Ramos (cell line): Measurements from ENCODE around the gene PCNX3.
"Not testable (repeated sequence)": the region's sequence is repeated elsewhere in the genome, so short reads cannot be mapped to it uniquely, and the experiment has no call there.

Experiments
- in situ Hi-C: fragments of 300-500 bp; cut with MboI; formaldehyde crosslinking; loops from one replicate; pipeline ENCODE4 v1.14.3; 2022; ENCODE audit warnings: low sequenced_read_pairs; ENCODE audit not compliant: unreplicated experiment

PCNX3 gene

GRCh38 chr11:65637032-65637557 is 21.5 kb downstream of the PCNX3 start:
- in situ Hi-C loops: no loop called here

- in situ Hi-C loops: no loop called here
Measured at GRCh38 chr11:65637794-65638419, 22.3 kb downstream of the PCNX3 start, which contains the start of gene SIPA1. TSS of gene SIPA1 (plus strand) at chr11:65638101. CDS start at chr11:65640922, 2,821 bp downstream.

- in situ Hi-C loops: not testable (repeated sequence)
Measured at GRCh38 chr11:65639228-65639597, 23.6 kb downstream of the PCNX3 start.

- in situ Hi-C loops: no loop called here
Measured at GRCh38 chr11:65639623-65640482, 24.3 kb downstream of the PCNX3 start.

GRCh38 chr11:65640483-65641296 is 25.1 kb downstream of the PCNX3 start:
- in situ Hi-C loops: no loop called here

- in situ Hi-C loops: no loop called here
Measured at GRCh38 chr11:65641297-65642013, 25.9 kb downstream of the PCNX3 start.

GRCh38 chr11:65642014-65642671 is 26.6 kb downstream of the PCNX3 start:
- in situ Hi-C loops: no loop called here

- in situ Hi-C loops: no loop called here
Measured at GRCh38 chr11:65643971-65644370, 28.4 kb downstream of the PCNX3 start.

- in situ Hi-C loops: no loop called here
Measured at GRCh38 chr11:65644837-65645236, 29.3 kb downstream of the PCNX3 start.

- in situ Hi-C loops: no loop called here
Measured at GRCh38 chr11:65645710-65646109, 30.1 kb downstream of the PCNX3 start.

- in situ Hi-C loops: no loop called here
Measured at GRCh38 chr11:65646288-65646957, 30.8 kb downstream of the PCNX3 start.

GRCh38 chr11:65646958-65647701 is 31.6 kb downstream of the PCNX3 start:
- in situ Hi-C loops: no loop called here

GRCh38 chr11:65648997-65649493 is 33.5 kb downstream of the PCNX3 start:
- in situ Hi-C loops: no loop called here

- in situ Hi-C loops: no loop called here
Measured at GRCh38 chr11:65649656-65650546, 34.3 kb downstream of the PCNX3 start.

- in situ Hi-C loops: no loop called here
Measured at GRCh38 chr11:65650547-65651338, 35.2 kb downstream of the PCNX3 start.

GRCh38 chr11:65651339-65651588 is 35.7 kb downstream of the PCNX3 start:
- in situ Hi-C loops: no loop called here
